CD14-positive monocyte (primary cell): ENCODE measurements around the gene KNTC1. TPM values are rescaled to one million over a fixed set of nuclear protein-coding genes. Genes with fewer than 3 reads are reported as not detected.
A peak's percentile ranks its signal among the peaks of the same experiment; 100 is the strongest.
"Not testable (repeated sequence)": the region's sequence is repeated elsewhere in the genome, so short reads cannot be mapped to it uniquely, and the experiment has no call there.

Experiments used
- DNase-seq, 3 donors: peaks; one replicate each; pipeline ENCODE4 v3.0.0-alpha.2; 2011 to 2022
- H2AFZ ChIP-seq: 2 replicates; pipeline ENCODE4 v1.6.0; 2012; ENCODE audit warnings: mild to moderate bottlenecking, low read depth, low read length, inconsistent platforms; ENCODE audit not compliant: insufficient read depth, poor library complexity, severe bottlenecking
- H3K27ac ChIP-seq, 2 donors: 1 replicate in 1 of 2; 2 replicates in 1 of 2; pipeline ENCODE4 v1.5.1; 2012 to 2013; ENCODE audit warnings: low read length in 2 of 2, control low read depth in 1 of 2, inconsistent platforms in 1 of 2, low read depth in 1 of 2, mild to moderate bottlenecking in 1 of 2
- H3K27me3 ChIP-seq, 2 donors: one replicate each; pipeline versions ENCODE4 v1.6.0 to v1.6.1; 2011 to 2013; ENCODE audit warnings: low read length in 2 of 2; ENCODE audit not compliant: control insufficient read depth in 2 of 2, insufficient read depth in 2 of 2
- H3K36me3 ChIP-seq, 2 donors: replicated peaks in 1 of 2; 1 replicate in 1 of 2; 2 replicates in 1 of 2; pipeline versions ENCODE4 v1.5.1 to v1.6.1; 2012 to 2013; ENCODE audit warnings: low read length in 2 of 2, control low read depth in 1 of 2, inconsistent platforms in 1 of 2, mild to moderate bottlenecking in 1 of 2; ENCODE audit not compliant: insufficient read depth in 2 of 2, control insufficient read depth in 1 of 2
- H3K4me1 ChIP-seq, 2 donors: 1 replicate in 1 of 2; 2 replicates in 1 of 2; pipeline versions ENCODE4 v1.5.1 to v1.6.1; 2012 to 2013; ENCODE audit warnings: low read length in 2 of 2, control low read depth in 1 of 2, inconsistent platforms in 1 of 2, mild to moderate bottlenecking in 1 of 2, moderate library complexity in 1 of 2; ENCODE audit not compliant: insufficient read depth in 2 of 2, control insufficient read depth in 1 of 2
- H3K4me2 ChIP-seq: replicated peaks from 2 replicates; pipeline ENCODE3; 2012; ENCODE audit warnings: low read length, moderate library complexity, mild to moderate bottlenecking; ENCODE audit not compliant: poor library complexity, severe bottlenecking; ENCODE audit errors: extremely low read depth
- H3K4me3 ChIP-seq, 3 experiments: fragments of 200-600 bp in 1 of 3; sonication (generic) in 1 of 3; replicated peaks in 1 of 3; 1 replicate in 2 of 3; 2 replicates in 1 of 3; pipeline ENCODE4 v1.5.1; 2011 to 2013; ENCODE audit warnings: low read length in 3 of 3, mild to moderate bottlenecking in 3 of 3, control low read depth in 2 of 3, low read depth in 2 of 3, inconsistent platforms in 1 of 3, moderate library complexity in 1 of 3
- H3K79me2 ChIP-seq: 2 replicates; pipeline ENCODE4 v1.6.0; 2012; ENCODE audit warnings: mild to moderate bottlenecking, control low read depth, inconsistent platforms, low read length, moderate library complexity; ENCODE audit not compliant: insufficient read depth
- H3K9ac ChIP-seq: 2 replicates; pipeline ENCODE4 v1.6.0; 2017; ENCODE audit warnings: low read length, mild to moderate bottlenecking; ENCODE audit not compliant: insufficient read depth, poor library complexity, severe bottlenecking
- H3K9me3 ChIP-seq, 2 donors: replicated peaks in 1 of 2; 1 replicate in 1 of 2; 2 replicates in 1 of 2; pipeline versions ENCODE4 v1.5.1 to v1.6.1; 2012 to 2013; ENCODE audit warnings: low read length in 2 of 2, control low read depth in 1 of 2; ENCODE audit not compliant: control insufficient read depth in 1 of 2, insufficient read depth in 1 of 2
- H4K20me1 ChIP-seq: 2 replicates; pipeline ENCODE4 v1.6.0; 2012; ENCODE audit warnings: mild to moderate bottlenecking, low read length, control low read depth, moderate library complexity; ENCODE audit not compliant: insufficient read depth
- H3K27ac Mint-ChIP-seq, 7 donors: one replicate each; pipeline ENCODE4 v1.8.0; 2020; ENCODE audit warnings: mild to moderate bottlenecking in 7 of 7, mixed read lengths in 7 of 7, moderate library complexity in 6 of 7, inconsistent platforms in 2 of 7
- H3K27me3 Mint-ChIP-seq, 3 donors: one replicate each; pipeline ENCODE4 v1.8.0; 2021 to 2022; ENCODE audit warnings: low read depth in 3 of 3, mild to moderate bottlenecking in 3 of 3, mixed read lengths in 3 of 3, moderate library complexity in 3 of 3, inconsistent platforms in 1 of 3
- H3K36me3 Mint-ChIP-seq, 2 donors: one replicate each; pipeline ENCODE4 v1.8.0; 2020; ENCODE audit warnings: mixed read lengths in 2 of 2, inconsistent platforms in 1 of 2, mild to moderate bottlenecking in 1 of 2
- H3K4me1 Mint-ChIP-seq: one replicate; pipeline ENCODE4 v1.8.0; 2020; ENCODE audit warnings: mild to moderate bottlenecking, mixed read lengths
- H3K4me3 Mint-ChIP-seq, 2 donors: one replicate each; pipeline ENCODE4 v1.8.0; 2020; ENCODE audit warnings: mild to moderate bottlenecking in 2 of 2, mixed read lengths in 2 of 2, moderate library complexity in 1 of 2
- H3K9me3 Mint-ChIP-seq, 7 donors: one replicate each; pipeline ENCODE4 v1.8.0; 2020 to 2022; ENCODE audit warnings: mixed read lengths in 7 of 7, mild to moderate bottlenecking in 6 of 7, moderate library complexity in 6 of 7, inconsistent platforms in 2 of 7
- CTCF ChIP-seq: fragments of 200-600 bp; IDR thresholded peaks from one replicate; pipeline ENCODE4 v1.8.0; 2022; ENCODE audit warnings: antibody characterized with exemption, mild to moderate bottlenecking
- WGBS: methylation state at CpG from one replicate; pipeline ENCODE4 v1.1.5; 2013; ENCODE audit warnings: missing lambda C conversion rate; ENCODE audit not compliant: insufficient coverage; 5-methylcytosine and 5-hydroxymethylcytosine counted together
- intact Hi-C, 2 donors: fragments of 100-400 bp; cut with micrococcal nuclease; formaldehyde crosslinking; loops; one replicate each; pipeline versions ENCODE4 v1.15.0 to v1.15.1; 2023
- polyA plus RNA-seq, 3 donors: library from polyadenylated mRNA; depleted of rRNA in 1 of 3; unstranded in 2 of 3; stranded (reverse) in 1 of 3; fragments of 300-500 nt in 2 of 3; fragments of >200 nt in 1 of 3; fragmentation: Illumina TruSeq in 2 of 3; gene quantifications; 1 replicate in 2 of 3; 2 replicates in 1 of 3; pipeline ENCODE4 v1.2.3, GENCODE V29; 2012 to 2021

The KNTC1 gene
- polyA plus RNA-seq, 3 donors, result 0.65 to 10.3 (median 0.81) TPM

GRCh38 chr12:122481861-122482260 lies 45.2 kb upstream of the KNTC1 start:
- H3K36me3 ChIP-seq, result peaks cover 83 to 99% of the 10 kb centered on the region in 2 donors
- WGBS, result 100% methylated on average over 2 of the region's 6 CpGs

GRCh38 chr12:122483969-122484368 lies 43.1 kb upstream of the KNTC1 start:
- H3K4me1 ChIP-seq, result no peaks in the 10 kb centered on the region
- intact Hi-C loops, result no loop called here
- H3K36me3 ChIP-seq, result peaks cover 83 to 100% of the 10 kb centered on the region in 2 donors
- peaks cover 75 to 92% of the 10 kb centered on the region in 2 donors for H3K36me3 Mint-ChIP-seq
- no peak for TF ChIP-seq CTCF
- H2AFZ ChIP-seq, result no peak overlapping the region
- no peak overlapping the region for H3K9ac ChIP-seq
- no peak for DNase-seq
- H3K9me3 Mint-ChIP-seq, result peaks cover 0 to 3% (median 0%) of the 10 kb centered on the region in 7 donors
- peaks cover 9% of the 10 kb centered on the region for H4K20me1 ChIP-seq
- no peaks in the 10 kb centered on the region for H3K4me1 Mint-ChIP-seq
- no peaks in the 10 kb centered on the region for H3K27me3 Mint-ChIP-seq
- no peaks in the 10 kb centered on the region for H3K27me3 ChIP-seq
- no peak overlapping the region for H3K4me3 Mint-ChIP-seq
- H3K27ac Mint-ChIP-seq, result peak overlapping the region in 2 of 7 donors; percentile 26 to 58
- no peak overlapping the region for H3K4me2 ChIP-seq
- H3K27ac ChIP-seq, result no peak overlapping the region
- WGBS, result no CpG with 5 or more reads among the region's 5 CpGs
- no peak overlapping the region for H3K4me3 ChIP-seq
- H3K79me2 ChIP-seq, result peaks cover 11% of the 10 kb centered on the region
- H3K9me3 ChIP-seq, result no peaks in the 10 kb centered on the region

More at GRCh38 chr12:122481861-122482260, 45.2 kb upstream of the KNTC1 start:
- H3K27ac ChIP-seq, result no peak overlapping the region
- H3K9ac ChIP-seq, result no peak overlapping the region
- H2AFZ ChIP-seq, result no peak overlapping the region
- H3K4me3 ChIP-seq, result no peak overlapping the region
- Mint-ChIP-seq H3K4me1 (no peaks in the 10 kb centered on the region), H3K9me3 (peaks cover 0 to under 1% (median 0%) of the 10 kb centered on the region in 7 donors), H3K4me3 (no peak overlapping the region), H3K27ac (no peak overlapping the region), H3K36me3 (peaks cover 79 to 95% of the 10 kb centered on the region in 2 donors), H3K27me3 (no peaks in the 10 kb centered on the region)
- no peak for DNase-seq
- H3K4me1 ChIP-seq, result no peaks in the 10 kb centered on the region
- no peaks in the 10 kb centered on the region for H3K9me3 ChIP-seq
- intact Hi-C loops, result no loop called here
- H3K4me2 ChIP-seq, result no peak overlapping the region
- H4K20me1 ChIP-seq, result peaks cover 7% of the 10 kb centered on the region
- H3K27me3 ChIP-seq, result no peaks in the 10 kb centered on the region
- H3K79me2 ChIP-seq, result peaks cover 8% of the 10 kb centered on the region
- no peak for TF ChIP-seq CTCF

- Mint-ChIP-seq H3K27ac (peak overlapping the region in 3 of 7 donors; percentile 23 to 72 (median 26)), H3K36me3 (peaks cover 75 to 92% of the 10 kb centered on the region in 2 donors)
- 100% methylated on average over 1 of the region's 1 CpG for WGBS
Observed at GRCh38 chr12:122484385-122484784, 42.7 kb upstream of the KNTC1 start.

More at GRCh38 chr12:122484385-122484784, 42.7 kb upstream of the KNTC1 start:
- H3K4me3 ChIP-seq, H3K4me1 ChIP-seq, H3K27me3 ChIP-seq, H3K9ac ChIP-seq, H4K20me1 ChIP-seq, H3K4me3 Mint-ChIP-seq, H3K4me2 ChIP-seq, H3K9me3 ChIP-seq, H2AFZ ChIP-seq, intact Hi-C loops, H3K4me1 Mint-ChIP-seq, DNase-seq, H3K27ac ChIP-seq, H3K9me3 Mint-ChIP-seq, H3K27me3 Mint-ChIP-seq: not testable (repeated sequence)
- peaks cover 84 to 100% of the 10 kb centered on the region in 2 donors for H3K36me3 ChIP-seq
- H3K79me2 ChIP-seq, result peaks cover 11% of the 10 kb centered on the region
